Uterus (tissue), 2 donors: Measurements from ENCODE around the gene TACR2.

Experiments used
- CTCF ChIP-seq, 4 experiments: fragments of 200-600 bp in 2 of 4; fragments of 450-650 bp in 2 of 4; sonication (generic) in 2 of 4; IDR thresholded peaks; one replicate each; pipeline ENCODE4 v1.5.1; 2016 to 2019; ENCODE audit warnings: antibody characterized with exemption in 4 of 4, mild to moderate bottlenecking in 2 of 4, moderate library complexity in 1 of 4
- POLR2A ChIP-seq, 2 donors: fragments of 450-650 bp; IDR thresholded peaks; one replicate each; pipeline ENCODE4 v1.6.1; 2016; ENCODE audit warnings: antibody characterized with exemption in 2 of 2, mild to moderate bottlenecking in 1 of 2, moderate library complexity in 1 of 2

GRCh38 chr10:69406302-69406811 lies 10.4 kb downstream of the TACR2 start:
- no peak for TF ChIP-seq CTCF (IDR thresholded peaks at IDR 0.05)
- no peak for TF ChIP-seq POLR2A (IDR thresholded peaks at IDR 0.05)
